Calu3 (cell line): Measurements from ENCODE around the gene INTS1. TPM values are rescaled to one million over a fixed set of nuclear protein-coding genes. Genes with fewer than 3 reads are reported as not detected.
A peak's percentile ranks its signal among the peaks of the same experiment; 100 is the strongest.

Source experiments
- BruUV-seq: library from RNA; stranded (reverse); fragments of 400-500 nt; replicated peaks from 2 replicates; lab custom pipeline; 2021; lab: Mats Ljungman, UMichigan
- CTCF ChIA-PET: fragments of 300-600 bp; sonication (Branson Sonifier 250); formaldehyde crosslinking; loops from one replicate; lab custom pipeline; 2022; ENCODE audit warnings: antibody characterized with exemption; lab: Charles Lee
- DNase-seq: peaks from one replicate; pipeline ENCODE4 v3.0.0; 2022
- H3K27ac Mint-ChIP-seq: one replicate; pipeline ENCODE4 v1.8.0; 2022; ENCODE audit warnings: mixed read lengths; ENCODE audit not compliant: unreplicated experiment
- H3K27me3 Mint-ChIP-seq: one replicate; pipeline ENCODE4 v1.8.0; 2022; ENCODE audit warnings: mixed read lengths; ENCODE audit not compliant: unreplicated experiment
- H3K36me3 Mint-ChIP-seq: one replicate; pipeline ENCODE4 v1.8.0; 2022; ENCODE audit warnings: mild to moderate bottlenecking, moderate library complexity, mixed read lengths; ENCODE audit not compliant: insufficient read depth, unreplicated experiment
- H3K4me1 Mint-ChIP-seq: one replicate; pipeline ENCODE4 v1.8.0; 2022; ENCODE audit warnings: mild to moderate bottlenecking, low read depth, mixed read lengths; ENCODE audit not compliant: unreplicated experiment
- H3K4me3 Mint-ChIP-seq: one replicate; pipeline ENCODE4 v1.8.0; 2022; ENCODE audit warnings: mild to moderate bottlenecking, low read depth, moderate library complexity, mixed read lengths; ENCODE audit not compliant: unreplicated experiment
- H3K9me3 Mint-ChIP-seq: one replicate; pipeline ENCODE4 v1.8.0; 2022; ENCODE audit warnings: low read depth, mixed read lengths; ENCODE audit not compliant: unreplicated experiment
- CTCF ChIP-seq: fragments of 200-600 bp; IDR thresholded peaks from one replicate; pipeline ENCODE4 v1.8.0; 2022; ENCODE audit warnings: antibody characterized with exemption; ENCODE audit not compliant: unreplicated experiment
- intact Hi-C: fragments of 100-400 bp; cut with micrococcal nuclease; formaldehyde crosslinking; loops from one replicate; pipeline ENCODE4 v1.10.0; 2022; ENCODE audit not compliant: unreplicated experiment
- total RNA-seq: library from RNA; stranded (reverse); gene quantifications from 2 replicates; pipeline ENCODE4 v1.2.3, GENCODE V29; 2022

Gene INTS1
- total RNA-seq, 1 experiment from 2014 or later: 192 TPM

- BruUV-seq: no TSS peak
- H3K9me3 Mint-ChIP-seq: no peaks in the 10 kb centered on the region
- no peaks in the 10 kb centered on the region for H3K27me3 Mint-ChIP-seq
- no peaks in the 10 kb centered on the region for H3K4me1 Mint-ChIP-seq
- CTCF ChIA-PET: no interaction called here
- DNase-seq: no peak
- intact Hi-C loops: no loop called here
- no peak for TF ChIP-seq CTCF
- H3K27ac Mint-ChIP-seq: no peak overlapping the region
- H3K36me3 Mint-ChIP-seq: peaks cover 86% of the 10 kb centered on the region
- no peak overlapping the region for H3K4me3 Mint-ChIP-seq
These were observed 65.4 kb downstream of the INTS1 start for GRCh38 chr7:1438821-1439220.

- BruUV-seq: no TSS peak
These were observed 66.0 kb downstream of the INTS1 start for GRCh38 chr7:1438208-1438607.

GRCh38 chr7:1437155-1437880 is 66.9 kb downstream of the INTS1 start:
- no peak for TF ChIP-seq CTCF
- no peak for DNase-seq
- BruUV-seq: TSS peak; percentile 14
- H3K27ac Mint-ChIP-seq: no peak overlapping the region
- H3K36me3 Mint-ChIP-seq: peaks cover 87% of the 10 kb centered on the region
- no peaks in the 10 kb centered on the region for H3K4me1 Mint-ChIP-seq
- no peaks in the 10 kb centered on the region for H3K27me3 Mint-ChIP-seq
- no peak overlapping the region for H3K4me3 Mint-ChIP-seq
- intact Hi-C loops: no loop called here
- CTCF ChIA-PET: no interaction called here
- H3K9me3 Mint-ChIP-seq: no peaks in the 10 kb centered on the region

More at GRCh38 chr7:1438208-1438607, 66.0 kb downstream of the INTS1 start:
- Mint-ChIP-seq H3K27me3 (no peaks in the 10 kb centered on the region), H3K9me3 (no peaks in the 10 kb centered on the region), H3K4me1 (no peaks in the 10 kb centered on the region), H3K4me3 (no peak overlapping the region), H3K36me3 (peaks cover 87% of the 10 kb centered on the region), H3K27ac (no peak overlapping the region)
- intact Hi-C loops: no loop called here
- no peak for DNase-seq
- no peak for TF ChIP-seq CTCF
- CTCF ChIA-PET: no interaction called here

GRCh38 chr7:1436608-1437007 is 67.6 kb downstream of the INTS1 start:
- intact Hi-C loops: no loop called here
- Mint-ChIP-seq H3K9me3 (no peaks in the 10 kb centered on the region), H3K27ac (no peak overlapping the region), H3K36me3 (peaks cover 85% of the 10 kb centered on the region), H3K4me1 (no peaks in the 10 kb centered on the region), H3K27me3 (no peaks in the 10 kb centered on the region), H3K4me3 (no peak overlapping the region)
- DNase-seq: no peak
- CTCF ChIA-PET: no interaction called here
- BruUV-seq: no TSS peak
- no peak for TF ChIP-seq CTCF
